ENCODE data around the gene NEURL1.
"Not testable (repeated sequence)": the region's sequence is repeated elsewhere in the genome, so short reads cannot be mapped to it uniquely, and the experiment has no call there.

Gene NEURL1

DNA sequence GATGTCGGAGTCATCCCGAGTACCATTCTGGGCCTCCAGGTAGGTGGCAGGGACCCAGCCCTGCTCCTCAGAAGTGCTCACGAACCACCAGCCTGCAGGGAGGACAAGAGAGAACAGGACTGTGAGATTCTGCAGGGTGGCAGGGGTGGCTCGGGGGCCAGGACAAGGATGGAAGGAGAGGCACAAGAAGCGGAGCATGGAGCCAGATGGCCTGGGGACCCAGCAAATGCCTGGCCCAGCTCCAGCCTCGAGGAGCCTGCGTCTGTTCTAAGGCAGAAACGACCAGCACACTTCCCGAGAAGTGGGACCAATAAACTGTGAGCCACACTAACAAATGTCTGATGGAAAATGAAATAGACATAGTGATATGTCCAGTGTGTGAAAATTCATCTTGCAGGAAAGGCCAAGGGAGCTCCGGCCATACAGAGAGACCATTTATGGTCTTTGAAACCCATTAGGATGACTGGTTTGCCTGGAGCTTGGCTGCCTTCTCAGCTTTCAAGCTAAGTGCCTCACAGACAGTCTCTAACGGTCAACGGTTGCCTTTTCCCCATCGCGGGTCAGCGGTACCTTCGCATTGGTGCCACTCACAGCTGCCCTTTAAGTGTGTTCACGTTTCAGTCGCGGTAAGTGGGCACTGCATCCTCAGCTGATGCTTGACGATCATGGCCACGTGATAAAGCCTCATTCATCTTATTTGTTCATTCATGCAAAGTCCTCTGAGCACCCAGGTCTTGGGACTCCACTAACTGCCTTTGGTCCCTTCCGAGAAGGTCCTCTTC, 133.8 kb downstream of the NEURL1 start:
- no peak for DNase-seq (ENCODE audit: low read depth)

DNA sequence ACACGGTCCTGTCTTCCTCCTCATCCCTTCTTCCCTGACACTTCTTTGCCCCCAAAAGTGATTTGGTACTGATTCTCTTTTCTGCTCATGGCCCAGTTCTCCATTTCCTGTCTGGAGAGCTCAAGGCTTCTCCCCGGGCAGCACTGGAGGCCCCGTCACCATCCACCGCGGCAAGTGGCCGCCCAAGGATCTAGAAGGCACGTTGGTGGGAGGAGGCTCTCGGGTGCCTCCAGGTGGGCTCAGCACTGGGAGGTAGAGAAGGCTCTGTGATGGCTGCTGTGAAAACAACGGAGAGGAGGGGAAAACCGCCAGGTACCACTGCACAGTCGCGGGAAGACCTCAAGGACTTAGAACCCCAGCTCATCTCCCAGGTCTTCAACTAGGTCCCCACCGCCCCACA, 134.4 kb downstream of the NEURL1 start:
- DNase-seq (ENCODE audit: low read depth) = no peak

GRCh38 chr10:103629581-103629980, 136.1 kb downstream of the NEURL1 start:
- no peak for DNase-seq (ENCODE audit: low read depth)

GRCh38 chr10:103630156-103630555, 136.7 kb downstream of the NEURL1 start:
- DNase-seq (ENCODE audit: low read depth) = no peak

- DNase-seq (ENCODE audit: low read depth) = no peak
These were observed 138.7 kb downstream of the NEURL1 start for GRCh38 chr10:103632247-103632642.

GRCh38 chr10:103632871-103633270, 139.4 kb downstream of the NEURL1 start:
- not testable (repeated sequence) for DNase-seq (ENCODE audit: low read depth)

- DNase-seq (ENCODE audit: low read depth) = no peak
These were observed 140.3 kb downstream of the NEURL1 start for GRCh38 chr10:103633846-103634245.

DNA sequence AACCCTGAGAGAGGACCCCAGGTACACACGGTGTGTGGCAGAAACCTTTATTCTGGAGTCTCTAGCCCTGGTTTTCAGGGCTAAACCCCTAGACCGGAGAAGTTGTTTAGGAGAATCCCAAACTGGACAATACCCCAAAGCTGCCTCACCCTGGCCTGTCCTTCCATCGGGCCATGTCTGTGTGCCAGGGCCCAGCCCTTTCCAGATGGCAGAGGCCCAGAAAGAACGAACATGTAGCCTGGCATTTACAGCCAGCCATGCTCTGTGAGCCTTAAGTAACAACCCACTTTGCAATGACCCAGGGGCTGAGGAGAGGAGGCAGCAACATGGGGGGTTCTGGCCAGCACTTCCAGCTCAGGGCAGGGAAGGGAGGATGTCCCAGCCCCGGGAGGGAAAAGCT, 142.1 kb downstream of the NEURL1 start:
- no peak for DNase-seq (ENCODE audit: low read depth)

GRCh38 chr10:103636492-103636891, 143.0 kb downstream of the NEURL1 start:
- DNase-seq (ENCODE audit: low read depth) = no peak

DNA sequence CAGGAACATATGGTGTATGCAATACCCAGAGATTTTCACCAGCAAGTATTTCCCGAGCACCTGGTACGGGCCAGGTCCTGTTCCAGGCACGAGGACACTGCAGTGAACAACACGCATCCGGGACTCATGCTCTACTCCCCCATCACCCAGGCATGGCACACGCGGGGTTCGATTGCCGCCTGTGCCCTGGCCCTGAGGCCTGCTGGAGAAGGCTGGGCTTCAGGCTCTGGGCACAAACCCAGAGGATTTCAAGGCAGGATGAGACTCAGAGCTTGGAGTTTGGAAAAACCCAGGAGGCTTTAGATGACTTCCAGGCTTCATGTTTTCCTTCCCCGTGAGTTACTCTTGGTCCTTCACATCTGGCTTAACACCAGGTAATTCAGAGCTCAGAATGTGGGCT, 143.5 kb downstream of the NEURL1 start:
- DNase-seq (ENCODE audit: low read depth) = no peak

DNA sequence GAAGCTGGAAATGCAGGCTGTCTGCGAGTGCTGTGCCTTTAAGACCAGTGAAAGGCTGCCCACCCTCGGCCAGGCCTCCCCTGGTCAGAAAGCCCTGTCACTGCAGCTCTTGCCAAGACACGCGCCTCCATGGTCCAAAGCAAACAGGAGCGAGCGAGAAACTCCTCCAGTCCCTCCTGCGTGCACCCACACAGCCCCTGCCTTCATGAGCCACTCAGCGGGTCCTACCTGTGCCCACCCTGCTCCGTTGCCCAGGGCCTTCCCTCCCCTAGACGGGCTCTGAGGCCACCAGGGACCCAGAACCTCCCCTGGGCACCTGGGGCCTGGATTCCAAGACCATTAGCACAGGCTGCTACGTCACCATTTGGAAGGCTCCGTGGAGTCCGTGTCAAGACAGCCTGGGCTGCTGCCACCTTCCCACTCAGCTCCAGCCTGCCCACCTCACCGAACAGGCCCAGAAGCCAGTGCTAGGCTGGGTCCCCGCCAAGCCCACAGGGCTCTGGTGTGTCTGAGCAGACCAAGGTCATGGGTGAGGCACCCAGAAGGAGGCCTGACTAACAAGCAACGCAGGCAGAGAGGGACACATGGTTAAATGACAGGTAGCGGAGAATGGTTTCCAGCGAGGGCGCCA, 144.5 kb downstream of the NEURL1 start:
- DNase-seq (ENCODE audit: low read depth) = no peak

DNA sequence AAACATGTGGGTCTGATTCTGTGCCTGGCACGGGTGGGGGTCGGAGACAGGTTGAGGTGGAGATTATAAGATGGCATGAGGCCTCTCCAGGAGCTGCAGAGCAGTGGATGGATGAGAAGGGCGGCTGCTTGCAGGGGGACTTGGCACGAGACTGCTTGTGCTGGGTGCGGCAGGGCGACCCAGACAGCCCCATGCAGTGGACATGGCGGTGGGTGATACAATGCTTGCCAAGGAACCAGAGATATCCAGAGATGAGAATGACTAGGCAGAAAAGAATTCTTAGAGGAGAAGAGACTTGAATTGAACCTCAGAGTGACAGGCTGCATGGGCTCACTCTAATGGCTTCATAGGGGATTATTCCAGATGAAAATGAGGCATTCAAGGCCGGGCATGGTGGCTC, 145.4 kb downstream of the NEURL1 start:
- DNase-seq (ENCODE audit: low read depth) = no peak

- DNase-seq (ENCODE audit: low read depth) = no peak
These were observed 147.1 kb downstream of the NEURL1 start for GRCh38 chr10:103640436-103641181.

- DNase-seq (ENCODE audit: low read depth) = no peak
These were observed 147.8 kb downstream of the NEURL1 start for GRCh38 chr10:103641326-103641725.

Data from HS-5 (cell line).